Activated CD4-positive, alpha-beta T cell treated with anti-CD3 and anti-CD28 coated beads, Interleukin-2, amount 10 ng/mL, durations not matched to agents 7 days and 5 days (primary cell): Measurements from ENCODE around the gene NUP98. TPM values are rescaled to one million over a fixed set of nuclear protein-coding genes. Genes with fewer than 3 reads are reported as not detected.
"Not testable (repeated sequence)": the region's sequence is repeated elsewhere in the genome, so short reads cannot be mapped to it uniquely, and the experiment has no call there.

Source experiments
- CTCF ChIA-PET: fragments of 350-600 bp; sonication (Branson Sonifier 250); formaldehyde crosslinking; loops from one replicate; lab custom pipeline; 2021; ENCODE audit warnings: antibody characterized with exemption; lab: Charles Lee
- POLR2A ChIA-PET: fragments of 350-600 bp; sonication (Branson Sonifier 250); formaldehyde crosslinking; loops from one replicate; lab custom pipeline; 2021; ENCODE audit warnings: antibody characterized with exemption; lab: Charles Lee
- DNase-seq: peaks from one replicate; pipeline ENCODE4 v3.0.0-alpha.2; 2020
- H3K27ac Mint-ChIP-seq: one replicate; pipeline ENCODE4 v1.8.0; 2021; ENCODE audit warnings: mild to moderate bottlenecking, moderate library complexity, mixed read lengths
- H3K27me3 Mint-ChIP-seq: one replicate; pipeline ENCODE4 v1.8.0; 2021; ENCODE audit warnings: mixed read lengths
- H3K36me3 Mint-ChIP-seq: one replicate; pipeline ENCODE4 v1.8.0; 2021; ENCODE audit warnings: low read depth, mixed read lengths
- H3K4me1 Mint-ChIP-seq: one replicate; pipeline ENCODE4 v1.8.0; 2021; ENCODE audit warnings: mixed read lengths
- H3K4me3 Mint-ChIP-seq: one replicate; pipeline ENCODE4 v1.8.0; 2021; ENCODE audit warnings: mild to moderate bottlenecking, moderate library complexity, mixed read lengths
- H3K9me3 Mint-ChIP-seq: one replicate; pipeline ENCODE4 v1.8.0; 2021; ENCODE audit warnings: mixed read lengths
- total RNA-seq, 2 experiments: library from RNA; stranded (reverse); gene quantifications; one replicate each; pipeline ENCODE4 v1.2.3, GENCODE V29; 2021

The NUP98 gene
- total RNA-seq, 2 experiments from 2014 or later, result 94.7 to 116 TPM

- H3K27me3 Mint-ChIP-seq, CTCF ChIA-PET, H3K27ac Mint-ChIP-seq, H3K36me3 Mint-ChIP-seq, DNase-seq, H3K4me3 Mint-ChIP-seq, H3K9me3 Mint-ChIP-seq, POLR2A ChIA-PET, H3K4me1 Mint-ChIP-seq: not testable (repeated sequence)
These were observed 140.0 kb downstream of the NUP98 start for GRCh38 chr11:3657331-3657730.

- H3K27me3 Mint-ChIP-seq, result peaks cover 4% of the 10 kb centered on the region
- no peaks in the 10 kb centered on the region for H3K36me3 Mint-ChIP-seq
- ChIA-PET POLR2A (no interaction called here), CTCF (interaction anchor here (0.7 kb wide), 1 partner anchor 9 kb away, joined by 3 read pairs; no protein-coding TSS in a partner anchor)
- no peak overlapping the region for H3K27ac Mint-ChIP-seq
- no peaks in the 10 kb centered on the region for H3K4me1 Mint-ChIP-seq
- no peaks in the 10 kb centered on the region for H3K9me3 Mint-ChIP-seq
- DNase-seq, result no peak
- H3K4me3 Mint-ChIP-seq, result no peak overlapping the region
These were observed 141.8 kb downstream of the NUP98 start for GRCh38 chr11:3655547-3655946.

DNA sequence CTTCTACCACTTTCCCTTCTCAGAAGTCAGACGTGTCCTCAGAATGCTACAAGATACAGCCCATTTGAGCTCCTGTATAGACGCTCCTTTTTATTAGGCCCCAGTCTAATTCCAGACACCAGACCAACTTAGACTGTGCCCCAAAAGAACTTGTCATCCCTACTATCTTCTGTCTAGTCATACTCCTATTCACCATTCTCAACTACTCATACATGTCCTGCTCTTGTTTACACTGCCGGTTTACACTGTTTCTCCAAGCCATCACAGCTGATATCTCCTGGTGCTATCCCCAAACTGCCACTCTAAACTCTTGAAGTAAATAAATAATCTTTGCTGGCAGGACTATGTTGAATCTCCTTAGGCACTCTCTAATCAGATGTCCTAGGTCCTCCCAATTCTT lies 144.8 kb downstream of the NUP98 start:
- H3K27me3 Mint-ChIP-seq, CTCF ChIA-PET, H3K4me3 Mint-ChIP-seq, H3K27ac Mint-ChIP-seq, H3K36me3 Mint-ChIP-seq, DNase-seq, POLR2A ChIA-PET, H3K4me1 Mint-ChIP-seq, H3K9me3 Mint-ChIP-seq: not testable (repeated sequence)

DNA sequence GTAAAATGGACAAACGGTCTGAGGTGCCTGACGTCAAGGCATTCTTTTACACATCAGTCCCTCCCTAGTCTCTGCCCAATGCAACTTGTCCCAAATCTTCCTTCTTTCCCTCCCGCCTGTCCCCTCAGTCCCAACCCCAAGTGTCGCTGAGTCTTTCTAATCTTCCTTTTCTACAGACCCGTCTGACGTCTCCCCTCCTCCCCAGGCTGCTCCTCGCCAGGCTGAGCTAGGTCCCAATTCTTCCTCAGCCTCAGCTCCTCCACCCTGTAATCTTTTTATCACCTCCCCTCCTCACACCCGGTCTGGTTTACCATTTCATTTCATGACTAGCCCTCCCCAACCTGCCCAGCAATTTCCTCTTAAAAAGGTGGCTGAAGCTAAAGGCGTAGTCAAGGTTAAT lies 148.0 kb downstream of the NUP98 start:
- CTCF ChIA-PET, H3K9me3 Mint-ChIP-seq, H3K36me3 Mint-ChIP-seq, POLR2A ChIA-PET, H3K4me3 Mint-ChIP-seq, H3K27me3 Mint-ChIP-seq, H3K4me1 Mint-ChIP-seq, DNase-seq, H3K27ac Mint-ChIP-seq: not testable (repeated sequence)

- H3K27ac Mint-ChIP-seq, H3K4me3 Mint-ChIP-seq, H3K36me3 Mint-ChIP-seq, H3K9me3 Mint-ChIP-seq, CTCF ChIA-PET, DNase-seq, H3K4me1 Mint-ChIP-seq, POLR2A ChIA-PET: not testable (repeated sequence)
- peaks cover 14% of the 10 kb centered on the region for H3K27me3 Mint-ChIP-seq
These were observed 148.5 kb downstream of the NUP98 start for GRCh38 chr11:3648843-3649242.

GRCh38 chr11:3645552-3645951 lies 151.8 kb downstream of the NUP98 start:
- no peak for DNase-seq
- Mint-ChIP-seq H3K4me3 (no peak overlapping the region), H3K36me3 (no peaks in the 10 kb centered on the region), H3K4me1 (peaks cover 8% of the 10 kb centered on the region), H3K27ac (no peak overlapping the region), H3K27me3 (peaks cover 30% of the 10 kb centered on the region), H3K9me3 (no peaks in the 10 kb centered on the region)
- POLR2A ChIA-PET, result no interaction called here
- CTCF ChIA-PET, result no interaction called here

- Mint-ChIP-seq H3K9me3 (no peaks in the 10 kb centered on the region), H3K36me3 (no peaks in the 10 kb centered on the region), H3K4me3 (no peak within 1 kb of the TSS), H3K27ac (no peak within 1 kb of the TSS), H3K27me3 (peaks cover 30% of the 10 kb centered on the region), H3K4me1 (peaks cover 8% of the 10 kb centered on the region)
- no peak for DNase-seq
- POLR2A ChIA-PET, result no interaction called here
- CTCF ChIA-PET, result no interaction called here
These were observed 152.5 kb downstream of the NUP98 start, which contains the start of gene ART1 for GRCh38 chr11:3644817-3645235. TSS of gene ART1 (plus strand) at chr11:3645128. CDS start at chr11:3659214, 14,086 bp downstream.

DNA sequence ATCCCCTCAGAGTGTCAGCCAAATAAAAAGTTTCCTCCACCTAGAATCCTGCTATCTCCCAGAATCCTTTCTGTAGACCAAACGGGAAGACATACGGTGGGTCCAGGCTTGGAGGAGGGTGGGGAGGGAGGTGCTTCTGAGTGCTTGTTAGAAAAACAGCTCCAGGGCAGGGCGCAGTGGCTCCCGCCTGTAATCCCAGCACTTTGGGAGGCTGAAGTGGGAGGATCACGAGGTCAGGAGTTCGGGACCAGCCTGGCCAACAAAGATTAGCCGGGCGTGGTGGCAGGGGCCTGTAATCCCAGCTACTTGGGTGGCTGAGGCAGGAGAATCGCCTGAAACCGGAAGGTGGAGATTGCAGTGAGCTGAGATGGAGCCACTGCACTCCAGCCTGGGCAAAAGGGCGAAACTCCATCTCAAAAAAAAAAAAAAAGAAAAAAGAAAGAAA lies 154.2 kb downstream of the NUP98 start:
- H3K27ac Mint-ChIP-seq, DNase-seq, H3K9me3 Mint-ChIP-seq, H3K4me1 Mint-ChIP-seq, H3K36me3 Mint-ChIP-seq, POLR2A ChIA-PET, H3K4me3 Mint-ChIP-seq: not testable (repeated sequence)
- H3K27me3 Mint-ChIP-seq, result peaks cover 26% of the 10 kb centered on the region
- CTCF ChIA-PET, result interaction anchor here (0.6 to 1.6 kb wide), 3 partner anchors 34 to 430 kb away, joined by 3 read pairs; no protein-coding TSS in a partner anchor

GRCh38 chr11:3642071-3642951 lies 155.0 kb downstream of the NUP98 start:
- POLR2A ChIA-PET, result no interaction called here

DNA sequence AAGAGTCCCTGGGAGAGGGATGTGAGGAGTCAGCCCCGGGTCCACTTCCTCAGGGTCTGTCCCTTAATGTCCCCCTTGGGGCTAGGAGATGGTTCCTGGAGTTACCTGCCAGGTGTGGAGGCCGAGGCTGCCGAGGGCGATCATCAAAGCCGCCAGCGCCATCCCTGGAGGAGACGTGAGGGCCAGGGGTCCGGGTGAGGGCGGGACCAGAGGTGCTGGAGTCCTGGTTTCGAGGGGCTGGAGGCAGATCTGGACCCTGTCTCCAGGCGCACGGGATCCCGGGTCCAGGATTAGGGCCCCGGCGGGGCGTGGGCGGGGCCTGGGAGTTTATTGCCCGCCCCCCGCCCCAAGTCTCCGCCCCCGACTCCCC lies 155.7 kb downstream of the NUP98 start, which contains the start of gene ART5:
ART5 (minus strand) TSS at position 292 of the 370 bp plus-strand sequence; CDS start at position 162, 130 bp downstream.
- H3K27ac Mint-ChIP-seq, result no peak within 1 kb of the TSS
- no peak for DNase-seq
- peak within 1 kb of the TSS; percentile 58 for H3K4me3 Mint-ChIP-seq
- no peaks in the 10 kb centered on the region for H3K9me3 Mint-ChIP-seq
- H3K27me3 Mint-ChIP-seq, result peaks cover 26% of the 10 kb centered on the region
- ChIA-PET CTCF (no interaction called here), POLR2A (no interaction called here)
- H3K36me3 Mint-ChIP-seq, result no peaks in the 10 kb centered on the region
- peaks cover 8% of the 10 kb centered on the region for H3K4me1 Mint-ChIP-seq

More at GRCh38 chr11:3642071-3642951, 155.0 kb downstream of the NUP98 start:
- H3K27me3 Mint-ChIP-seq, result peaks cover 26% of the 10 kb centered on the region
- no peaks in the 10 kb centered on the region for H3K9me3 Mint-ChIP-seq
- H3K36me3 Mint-ChIP-seq, result no peaks in the 10 kb centered on the region
- H3K4me1 Mint-ChIP-seq, result peaks cover 8% of the 10 kb centered on the region
- no peak overlapping the region for H3K27ac Mint-ChIP-seq
- peak; percentile 75 for DNase-seq
- H3K4me3 Mint-ChIP-seq, result peak overlapping the region; percentile 58
- CTCF ChIA-PET, result interaction anchor here (0.6 to 1.6 kb wide), 3 partner anchors 35 to 431 kb away, joined by 3 read pairs; no protein-coding TSS in a partner anchor

GRCh38 chr11:3641191-3641590 lies 156.2 kb downstream of the NUP98 start:
- H3K27me3 Mint-ChIP-seq, result peaks cover 26% of the 10 kb centered on the region
- H3K4me1 Mint-ChIP-seq, result peaks cover 8% of the 10 kb centered on the region
- H3K4me3 Mint-ChIP-seq, result peak overlapping the region; percentile 48
- no peaks in the 10 kb centered on the region for H3K36me3 Mint-ChIP-seq
- CTCF ChIA-PET, result no interaction called here
- POLR2A ChIA-PET, result no interaction called here
- H3K9me3 Mint-ChIP-seq, result no peaks in the 10 kb centered on the region
- no peak overlapping the region for H3K27ac Mint-ChIP-seq
- DNase-seq, result no peak

GRCh38 chr11:3639841-3640240 lies 157.5 kb downstream of the NUP98 start:
- peaks cover 25% of the 10 kb centered on the region for H3K27me3 Mint-ChIP-seq
- ChIA-PET CTCF (no interaction called here), POLR2A (no interaction called here)
- no peak overlapping the region for H3K27ac Mint-ChIP-seq
- no peaks in the 10 kb centered on the region for H3K36me3 Mint-ChIP-seq
- no peak for DNase-seq
- H3K4me1 Mint-ChIP-seq, result peaks cover 8% of the 10 kb centered on the region
- H3K9me3 Mint-ChIP-seq, result no peaks in the 10 kb centered on the region
- H3K4me3 Mint-ChIP-seq, result no peak overlapping the region

GRCh38 chr11:3638513-3638912 lies 158.8 kb downstream of the NUP98 start:
- Mint-ChIP-seq H3K36me3 (no peaks in the 10 kb centered on the region), H3K4me3 (no peak overlapping the region), H3K9me3 (no peaks in the 10 kb centered on the region), H3K27me3 (peaks cover 16% of the 10 kb centered on the region), H3K4me1 (peaks cover 8% of the 10 kb centered on the region), H3K27ac (no peak overlapping the region)
- DNase-seq, result no peak
- POLR2A ChIA-PET, result no interaction called here
- CTCF ChIA-PET, result no interaction called here
